Measurements from ENCODE around the gene NIF3L1. TPM values are rescaled to one million over a fixed set of nuclear protein-coding genes. Genes with fewer than 3 reads are reported as not detected.
"Not testable (repeated sequence)": the region's sequence is repeated elsewhere in the genome, so short reads cannot be mapped to it uniquely, and the experiment has no call there.

Gene NIF3L1
- total RNA-seq, 1 donor from 2014 or later, result 33.4 TPM

DNA sequence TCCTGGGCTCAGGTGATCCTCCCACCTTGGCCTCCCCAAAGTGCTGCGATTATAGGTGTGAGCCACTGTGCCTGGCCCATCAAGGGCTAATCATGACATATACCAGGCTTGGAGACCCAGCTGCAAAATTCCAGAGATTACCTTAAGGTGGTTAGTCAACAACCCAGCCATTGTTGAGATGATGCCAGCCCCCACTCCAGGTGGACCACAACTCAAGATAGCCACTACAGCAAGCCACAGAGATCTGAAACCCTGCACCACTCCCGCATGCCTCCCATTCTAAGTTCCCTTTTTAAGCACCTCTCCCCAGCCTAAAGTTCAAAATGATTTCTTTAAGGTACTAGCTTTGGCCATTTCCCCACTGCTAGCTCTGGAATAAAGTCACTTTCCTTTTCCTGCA lies 20.2 kb upstream of the NIF3L1 start:
- FAIRE-seq (no peak), DNase-seq (ENCODE audit: low spot score in 2 of 2) (no peak)

DNA sequence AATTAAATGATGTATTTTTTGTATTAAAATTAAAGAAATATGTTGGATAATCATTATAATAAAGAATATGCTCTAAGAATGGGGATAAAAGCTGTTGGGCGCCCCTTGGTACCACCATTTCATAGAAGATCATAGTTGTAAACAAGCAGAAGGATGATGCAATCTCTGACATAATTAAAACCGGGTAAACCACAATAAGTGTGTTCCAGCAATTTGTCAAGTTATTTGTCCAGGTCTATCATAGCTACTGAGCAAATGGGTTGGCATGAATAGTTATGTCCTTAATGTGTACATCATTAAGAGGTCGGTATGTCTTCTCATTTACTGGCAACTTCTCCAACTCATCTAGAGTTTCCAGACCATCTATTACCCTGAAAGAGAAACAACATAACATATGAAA lies 18.0 kb upstream of the NIF3L1 start:
- no peak for DNase-seq (ENCODE audit: low spot score in 2 of 2)
- no peak for FAIRE-seq

DNA sequence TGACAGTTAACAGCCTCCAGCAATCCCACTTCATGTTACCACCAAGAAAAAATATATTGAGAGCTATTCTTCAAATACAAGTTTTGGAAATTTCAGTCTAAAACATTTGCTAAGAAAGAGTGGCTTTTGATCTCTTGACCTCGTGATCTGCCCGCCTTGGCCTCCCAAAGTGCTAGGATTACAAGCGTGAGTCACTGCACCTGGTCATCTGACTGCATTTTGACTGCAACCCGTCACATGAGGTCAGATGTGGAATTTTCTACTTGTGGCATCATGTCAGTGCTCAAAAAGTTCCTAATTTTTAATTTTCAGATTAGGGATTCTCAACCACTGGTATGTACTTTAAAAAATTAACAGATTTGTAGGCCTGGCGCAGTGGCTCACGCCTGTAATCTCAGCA lies 15.6 kb upstream of the NIF3L1 start:
- no peak for DNase-seq (ENCODE audit: low spot score in 2 of 2)
- FAIRE-seq, result no peak

DNA sequence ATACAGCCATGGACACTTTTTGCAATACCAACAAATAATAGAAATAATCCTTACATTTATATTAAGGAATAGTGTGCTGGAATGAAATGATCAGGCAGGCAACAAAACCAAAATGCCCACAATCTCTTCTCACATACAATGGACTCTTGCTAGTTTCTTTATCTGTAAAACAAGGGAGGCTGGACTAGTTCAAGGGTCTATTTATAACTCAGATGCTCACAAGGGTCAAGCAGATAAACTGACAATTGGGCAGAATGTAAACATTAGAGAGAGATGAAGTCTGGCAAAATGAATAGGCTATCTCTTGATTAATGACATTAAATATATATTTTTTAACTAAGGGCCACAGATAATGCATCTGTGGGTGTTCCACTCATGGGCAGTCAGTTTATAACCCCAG lies 11.7 kb upstream of the NIF3L1 start:
- DNase-seq (ENCODE audit: low spot score in 2 of 2) (no peak), FAIRE-seq (no peak)

DNA sequence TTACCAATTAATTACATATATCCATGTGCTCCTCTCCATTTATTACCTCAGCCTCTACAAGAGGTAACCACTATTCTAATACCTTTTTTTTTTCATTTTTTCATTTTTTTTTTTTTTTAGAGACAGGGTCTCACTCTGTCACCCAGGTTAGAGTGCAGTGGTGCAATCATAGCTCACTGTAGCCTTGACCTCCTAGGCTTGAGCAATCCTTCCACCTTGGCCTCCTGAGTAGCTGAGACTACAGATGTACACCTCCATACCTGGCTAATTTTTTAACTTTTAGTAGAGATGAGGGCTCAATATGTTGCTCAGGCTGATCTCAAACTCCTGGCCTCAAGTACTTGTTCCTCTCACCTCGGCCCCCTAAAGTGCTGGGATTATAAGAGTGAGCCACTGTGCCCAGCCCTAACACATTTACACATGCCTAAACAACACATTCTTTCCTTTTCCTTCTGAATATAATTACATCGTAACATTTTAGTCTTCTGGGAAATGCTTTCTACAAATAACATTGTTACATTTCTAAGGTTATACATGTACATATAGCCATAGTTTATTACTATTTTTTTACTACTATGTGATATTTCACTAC lies 10.8 kb upstream of the NIF3L1 start:
- FAIRE-seq (no peak), DNase-seq (ENCODE audit: low spot score in 2 of 2) (no peak)

DNA sequence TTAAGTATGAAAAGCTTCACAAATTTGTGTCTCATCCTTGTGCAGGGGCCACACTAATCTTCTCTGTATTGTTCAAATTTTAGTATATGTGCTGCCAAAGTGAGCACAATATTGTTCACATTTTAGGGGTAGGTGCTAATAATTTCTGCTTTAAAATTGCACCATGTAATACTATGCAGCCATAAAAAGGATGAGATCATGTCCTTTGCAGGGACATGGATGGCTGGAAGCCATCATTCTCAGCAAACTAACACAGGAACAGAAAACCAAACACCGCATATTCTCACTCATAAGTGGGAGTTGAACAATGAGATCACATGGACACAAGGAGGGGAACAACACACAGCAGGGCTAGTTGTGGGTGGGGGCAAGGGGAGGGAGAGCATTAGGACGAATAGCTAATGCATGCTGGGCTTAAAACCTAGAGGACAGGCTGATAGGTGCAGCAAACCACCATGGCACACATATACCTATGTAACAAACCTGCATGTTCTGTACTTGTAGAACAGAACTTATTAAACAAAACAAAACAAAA lies 7.4 kb upstream of the NIF3L1 start:
- DNase-seq (ENCODE audit: low spot score in 2 of 2); FAIRE-seq: not testable (repeated sequence)

DNA sequence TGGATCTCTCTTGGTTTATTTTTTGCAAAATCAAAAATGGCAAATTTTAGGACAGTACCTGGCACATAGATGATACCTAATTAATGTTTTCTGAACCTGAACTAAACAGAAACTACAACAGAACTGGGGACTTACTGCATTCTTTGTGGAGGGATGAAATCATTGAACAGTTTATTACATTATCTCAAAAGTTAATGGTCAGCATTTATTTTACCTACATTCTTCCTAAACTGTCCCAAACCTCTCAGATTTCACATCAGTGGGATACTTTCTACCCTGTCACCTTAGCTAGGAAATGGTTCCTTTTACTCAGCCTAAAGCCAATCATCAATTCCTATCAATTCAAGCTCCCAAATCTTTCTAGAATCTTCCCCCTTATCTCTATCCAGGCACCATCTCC lies 10.3 kb downstream of the NIF3L1 start:
- DNase-seq (ENCODE audit: low spot score in 2 of 2), result no peak
- no peak for FAIRE-seq

DNA sequence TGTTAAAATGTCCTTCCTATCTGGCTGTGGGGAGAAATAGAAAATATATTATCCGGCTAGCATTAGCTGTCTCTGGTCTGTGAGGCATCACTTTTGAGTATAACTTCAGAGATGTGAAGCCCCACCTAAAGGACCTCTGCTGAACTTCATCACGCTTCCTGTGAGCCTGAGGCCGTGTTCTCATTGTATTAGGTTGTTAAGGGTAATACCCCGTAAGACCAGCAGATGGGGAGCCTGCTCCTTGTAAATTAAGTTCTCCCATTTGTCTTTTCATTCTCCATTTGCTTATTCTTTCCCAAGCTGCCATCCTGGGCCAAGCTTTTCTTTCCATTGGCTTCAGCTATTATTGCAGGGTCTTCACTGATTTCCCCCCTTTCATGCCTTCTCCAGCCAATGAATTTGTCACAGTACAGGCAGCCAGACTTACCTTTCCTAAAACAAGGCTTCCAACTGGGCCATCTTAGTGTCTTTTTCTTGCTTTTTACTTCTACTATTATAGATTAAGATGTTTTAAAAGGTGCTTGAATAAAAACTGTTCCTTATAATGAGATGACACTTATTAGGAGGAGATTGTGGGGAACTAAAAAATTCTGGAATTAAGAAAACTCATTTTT lies 12.4 kb downstream of the NIF3L1 start:
- peak; percentile 19 to 67 for DNase-seq (ENCODE audit: low spot score in 2 of 2)
- no peak for FAIRE-seq

DNA sequence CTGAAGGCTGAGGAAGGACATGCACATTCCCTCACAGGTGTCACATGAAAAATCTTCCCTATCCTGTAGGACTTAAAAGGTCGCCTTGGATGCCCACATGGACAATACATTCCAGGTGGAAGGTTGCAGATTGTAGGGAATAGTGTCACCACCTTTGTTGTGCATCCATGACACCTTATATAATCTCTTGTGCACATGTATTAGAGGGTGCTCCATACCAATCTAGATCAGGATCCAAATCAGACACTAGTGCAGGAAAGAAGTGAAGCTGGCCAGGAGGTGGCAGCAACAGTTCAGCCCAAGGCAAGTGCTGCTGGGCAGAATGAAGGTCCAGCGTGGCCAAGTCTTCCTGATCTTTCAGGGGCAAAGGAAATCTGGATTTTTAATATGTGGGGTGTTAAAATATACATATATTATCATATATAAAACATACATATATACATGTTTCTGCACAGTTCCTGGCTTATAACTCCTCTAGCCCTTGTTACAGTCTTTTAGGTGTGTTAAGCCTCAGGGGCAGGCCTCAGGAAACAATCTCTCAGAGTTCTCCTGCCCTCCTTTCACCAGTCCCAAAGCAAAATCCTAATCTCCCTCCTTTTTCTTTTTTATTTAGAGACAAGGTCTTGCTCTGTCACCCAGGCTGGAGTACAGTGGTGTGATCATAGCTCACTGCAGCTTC lies 16.6 kb downstream of the NIF3L1 start:
- FAIRE-seq, result peak; percentile 34
- peak; percentile 18 to 54 for DNase-seq (ENCODE audit: low spot score in 2 of 2)

DNA sequence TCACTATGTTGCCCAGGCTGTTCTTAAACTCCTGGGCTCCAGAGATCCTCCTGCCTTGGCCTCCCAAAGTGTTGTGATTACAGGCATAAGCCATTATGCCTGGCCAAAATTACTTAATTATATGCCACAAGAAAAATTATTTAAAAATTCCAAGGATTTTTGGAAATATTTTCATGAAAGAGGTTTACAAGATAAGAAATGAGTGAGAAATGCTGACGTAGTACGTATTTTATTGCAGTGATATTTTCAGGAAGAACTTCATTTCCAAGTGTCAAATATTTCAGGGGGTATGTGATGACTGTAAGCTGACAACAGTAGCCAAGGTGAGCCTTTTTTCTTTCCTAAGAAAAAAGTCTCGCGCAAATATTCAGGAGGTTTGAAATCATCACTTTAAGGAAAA lies 20.8 kb downstream of the NIF3L1 start:
- no peak for FAIRE-seq

DNA sequence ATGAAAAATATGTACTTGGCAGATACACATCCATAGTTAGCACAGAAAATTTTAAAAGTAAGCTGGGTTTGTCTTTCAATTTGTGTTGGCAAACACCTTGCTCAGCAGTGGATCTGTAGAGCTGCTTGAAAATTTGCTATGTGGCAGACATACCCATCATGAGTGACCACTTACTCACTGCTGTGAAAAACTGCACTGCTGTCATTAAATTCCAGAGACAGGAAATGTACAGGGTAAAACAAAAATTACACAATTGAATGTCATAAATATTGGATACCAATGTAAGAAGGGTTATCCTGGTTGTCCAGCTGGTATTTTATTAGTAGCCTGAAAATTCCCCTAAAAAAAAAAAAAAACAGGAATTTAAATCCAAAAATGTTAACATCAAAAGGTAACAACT lies 24.5 kb downstream of the NIF3L1 start:
- FAIRE-seq, result no peak
- no peak for DNase-seq (ENCODE audit: low spot score in 2 of 2)

More for the DNA sequence above, 20.8 kb downstream of the NIF3L1 start:
- no peak for DNase-seq (ENCODE audit: low spot score in 2 of 2)

DNA sequence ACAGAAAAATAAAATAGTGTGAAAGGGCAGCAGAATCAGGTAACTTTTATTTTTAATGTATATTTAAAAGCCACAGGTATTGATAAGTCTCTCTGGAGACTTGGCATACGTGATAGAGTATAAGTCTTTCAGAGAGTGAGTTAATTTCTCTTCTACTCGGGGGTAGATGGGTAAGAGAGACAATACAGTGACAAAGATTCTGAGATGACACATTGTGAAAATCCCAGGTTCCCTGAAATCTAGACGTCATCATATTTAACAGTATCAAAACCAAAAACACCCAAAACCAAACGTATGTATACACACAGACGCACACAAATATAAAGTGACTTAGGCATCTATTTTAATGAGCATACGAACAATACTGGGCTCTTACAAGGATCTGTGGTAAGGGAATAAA lies 33.3 kb downstream of the NIF3L1 start:
- FAIRE-seq (no peak), DNase-seq (ENCODE audit: low spot score in 2 of 2) (no peak)

DNA sequence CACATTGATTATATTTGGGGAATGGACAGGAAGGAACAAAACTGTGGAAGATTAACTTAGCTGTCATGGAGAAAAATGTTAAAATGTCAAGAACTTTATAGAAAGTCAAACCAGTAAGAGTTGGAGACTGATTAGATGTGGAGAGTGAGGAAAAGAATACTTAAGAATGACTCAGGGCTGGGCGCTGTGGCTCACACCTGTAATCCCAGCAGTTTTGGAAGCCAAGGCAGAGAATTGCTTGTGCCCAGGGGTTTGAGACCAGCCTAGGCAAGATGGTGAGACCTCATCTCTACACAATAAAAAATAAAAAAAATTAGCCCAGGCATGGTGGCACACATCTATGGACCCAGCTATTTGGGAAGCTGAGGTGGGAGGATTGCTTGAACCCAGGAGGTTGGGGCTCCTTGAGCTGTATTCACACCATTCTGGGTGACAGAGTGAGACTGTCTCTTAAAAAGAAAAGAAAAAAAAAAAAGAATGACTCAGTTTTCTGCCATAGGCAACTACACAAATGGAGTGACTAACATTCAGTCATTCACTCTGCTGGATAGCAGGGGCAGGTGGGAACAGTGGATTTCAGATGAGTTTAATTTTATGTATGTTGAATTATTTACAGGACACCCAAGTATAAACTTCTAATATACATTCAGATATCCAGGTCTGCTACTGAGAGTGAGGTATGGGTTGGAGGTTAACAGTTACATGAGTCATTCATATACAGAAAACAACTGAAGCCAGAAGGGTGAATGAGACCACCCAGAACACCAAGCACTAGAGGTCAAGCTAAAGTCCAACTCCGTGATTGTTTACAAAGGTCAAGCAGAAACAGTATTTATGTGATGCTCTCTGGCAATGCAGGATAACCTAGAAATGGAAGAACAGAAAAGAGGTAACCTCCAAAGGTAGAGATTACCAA lies 40.4 kb downstream of the NIF3L1 start:
- no peak for FAIRE-seq
- no peak for DNase-seq (ENCODE audit: low spot score in 2 of 2)

DNA sequence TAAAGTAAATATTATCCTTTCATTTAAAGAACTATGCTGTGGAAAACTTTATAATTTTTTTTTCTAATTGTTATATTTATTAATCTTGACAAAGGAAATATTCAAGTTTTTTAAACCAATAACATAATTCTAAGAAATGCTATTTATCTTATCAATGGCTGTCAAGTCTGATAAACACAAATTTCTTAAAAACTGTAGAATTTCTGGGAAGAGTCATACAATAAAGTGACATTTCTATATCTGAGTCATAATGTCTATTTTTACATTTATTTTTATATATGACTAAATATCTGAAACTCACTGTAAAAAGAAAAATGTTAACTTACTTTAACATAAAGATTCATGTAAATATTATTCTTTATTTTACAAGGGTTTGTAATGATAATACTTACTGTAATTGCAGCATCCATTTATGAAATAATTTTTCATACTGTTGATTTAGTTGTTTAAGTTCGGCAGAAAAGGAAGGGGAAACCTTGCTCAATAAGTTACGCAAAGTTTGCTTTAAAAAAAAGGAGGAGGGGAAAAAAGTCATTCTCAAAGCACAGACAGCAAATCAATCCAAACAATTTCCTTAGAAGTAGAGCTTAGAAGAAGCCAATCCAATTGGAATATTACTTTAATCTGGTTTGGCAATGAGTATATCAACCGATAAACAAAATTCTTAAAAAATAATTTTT lies 41.9 kb downstream of the NIF3L1 start:
- FAIRE-seq (peak; percentile 74), DNase-seq (ENCODE audit: low spot score in 2 of 2) (no peak)

DNA sequence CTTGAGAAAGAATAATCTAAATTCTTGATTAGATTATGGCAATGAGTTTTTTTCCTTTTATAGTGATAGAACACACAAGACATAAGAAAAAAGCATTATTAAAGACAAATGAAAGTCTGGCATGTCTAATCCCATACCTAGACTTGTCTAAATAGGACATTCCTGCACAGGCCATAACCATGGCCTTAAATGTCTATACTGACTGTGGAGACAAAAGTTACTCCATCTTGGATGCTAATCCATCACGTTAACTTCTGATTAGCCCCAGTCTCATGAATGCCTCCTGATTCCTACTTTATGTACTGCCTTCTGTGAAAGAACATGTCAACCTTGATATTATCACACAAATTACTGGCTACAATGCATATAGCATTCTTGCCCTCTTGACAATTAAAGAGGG lies 50.7 kb downstream of the NIF3L1 start:
- DNase-seq (ENCODE audit: low spot score in 2 of 2) (no peak), FAIRE-seq (no peak)

DNA sequence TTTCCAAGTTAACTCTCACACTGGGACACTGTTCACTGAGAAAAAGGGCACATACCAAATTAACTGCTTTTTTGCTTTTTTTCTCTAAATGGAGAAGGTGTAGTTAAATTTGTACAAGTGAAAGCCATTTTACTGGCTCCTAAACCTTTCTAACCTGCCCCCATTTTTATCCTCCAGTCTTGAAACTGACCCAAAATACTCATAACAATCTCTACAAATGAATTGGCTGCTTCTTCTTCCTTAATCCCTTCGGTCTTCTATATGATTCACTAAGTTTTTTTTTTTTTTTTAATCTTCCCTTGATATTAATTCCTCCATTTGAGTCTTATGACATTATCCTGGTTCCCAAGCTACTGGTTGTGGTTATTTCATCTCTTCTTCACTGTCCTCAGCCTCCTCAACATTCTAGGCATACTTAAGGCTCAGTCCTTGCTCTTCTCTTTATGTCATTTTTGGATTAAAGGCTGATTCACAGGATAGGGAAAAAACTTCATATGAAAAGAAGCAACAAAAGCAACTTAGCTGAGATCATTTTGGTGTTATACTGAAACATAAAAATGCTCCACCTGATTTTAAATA lies 54.4 kb downstream of the NIF3L1 start:
- no peak for FAIRE-seq

DNA sequence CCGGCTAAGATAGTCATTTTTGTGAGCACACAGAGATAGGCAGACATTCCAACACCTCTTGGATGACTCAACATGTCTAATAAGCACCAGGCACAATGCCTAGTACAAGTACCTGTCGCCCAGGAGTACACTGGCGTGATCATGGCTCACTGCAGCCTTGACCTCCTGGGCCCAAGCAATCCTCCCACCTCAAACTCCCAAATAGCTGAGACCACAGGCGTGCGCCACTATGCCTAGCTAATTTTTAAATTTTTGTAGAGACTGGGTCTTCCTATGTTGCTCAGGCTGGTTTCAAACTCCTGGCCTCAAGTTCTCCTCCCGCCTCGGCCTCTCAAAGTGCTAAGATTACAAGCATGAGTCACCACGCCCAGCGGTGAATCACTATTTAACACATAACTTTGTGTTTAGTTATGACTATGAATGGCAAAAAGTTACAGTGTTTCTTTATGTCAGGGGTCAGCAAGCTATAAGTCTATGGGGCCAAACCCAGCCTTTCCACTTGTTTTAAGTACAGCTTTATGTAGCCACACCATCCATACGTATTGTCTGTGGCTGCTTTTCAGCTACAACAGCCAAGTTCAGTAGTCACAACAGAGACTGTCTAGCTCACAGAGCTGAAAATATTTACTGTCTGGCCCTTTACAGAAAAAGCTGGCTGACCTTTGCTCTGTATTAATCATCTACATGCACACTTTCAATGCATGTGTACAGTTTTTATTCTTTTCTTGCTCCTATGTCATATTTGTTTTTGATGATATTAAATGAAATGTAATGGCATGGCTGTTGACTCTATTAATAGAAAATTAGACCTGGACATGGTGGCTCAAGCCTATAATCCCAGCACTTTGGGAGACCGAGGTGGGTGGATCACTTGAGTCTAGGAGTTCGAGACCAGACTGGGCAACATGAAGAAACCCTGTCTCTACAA lies 55.6 kb downstream of the NIF3L1 start:
- DNase-seq (ENCODE audit: low spot score in 2 of 2) (no peak), FAIRE-seq (no peak)

More for the DNA sequence above, 54.4 kb downstream of the NIF3L1 start:
- DNase-seq (ENCODE audit: low spot score in 2 of 2), result no peak

DNA sequence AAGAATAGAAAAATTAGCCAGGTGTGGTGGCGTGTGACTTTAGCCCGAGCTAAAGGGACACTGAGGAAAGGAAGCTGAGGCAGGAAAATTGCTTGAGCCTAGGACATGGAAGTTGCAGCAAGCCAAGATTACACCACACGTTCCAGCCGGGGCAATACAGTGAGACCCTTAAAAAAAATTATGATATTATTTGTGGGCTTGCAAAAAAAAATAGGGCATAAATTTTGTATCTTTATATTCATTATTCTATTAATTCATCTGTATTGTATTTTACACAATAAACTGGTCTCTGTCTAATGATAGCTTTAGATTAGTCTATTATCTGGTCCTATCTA lies 56.2 kb downstream of the NIF3L1 start:
- no peak for DNase-seq (ENCODE audit: low spot score in 2 of 2)
- no peak for FAIRE-seq

DNA sequence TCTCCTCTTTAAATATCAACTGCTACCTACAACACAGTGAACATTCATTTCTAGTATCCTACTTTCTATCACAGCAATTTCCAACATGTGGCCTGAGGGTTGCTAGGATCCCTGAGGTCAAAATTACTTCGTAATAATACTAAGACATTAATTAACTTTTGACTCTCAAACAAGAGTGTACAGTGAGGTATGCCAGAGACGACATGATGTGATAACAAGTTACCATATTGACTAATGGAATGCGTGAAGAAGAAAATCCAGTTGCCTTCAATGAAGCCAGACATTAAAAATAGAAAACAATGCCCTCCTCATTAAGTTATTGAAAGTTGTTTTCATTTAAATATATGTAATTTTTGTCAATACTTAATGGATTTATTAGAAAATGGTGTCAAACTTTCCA lies 61.2 kb downstream of the NIF3L1 start:
- no peak for DNase-seq (ENCODE audit: low spot score in 2 of 2)
- FAIRE-seq, result no peak

Data from frontal cortex (tissue), 4 donors.